ENCODE measurements around the gene ZNF335.
"Not testable (repeated sequence)": the region's sequence is repeated elsewhere in the genome, so short reads cannot be mapped to it uniquely, and the experiment has no call there.

The ZNF335 gene

DNA sequence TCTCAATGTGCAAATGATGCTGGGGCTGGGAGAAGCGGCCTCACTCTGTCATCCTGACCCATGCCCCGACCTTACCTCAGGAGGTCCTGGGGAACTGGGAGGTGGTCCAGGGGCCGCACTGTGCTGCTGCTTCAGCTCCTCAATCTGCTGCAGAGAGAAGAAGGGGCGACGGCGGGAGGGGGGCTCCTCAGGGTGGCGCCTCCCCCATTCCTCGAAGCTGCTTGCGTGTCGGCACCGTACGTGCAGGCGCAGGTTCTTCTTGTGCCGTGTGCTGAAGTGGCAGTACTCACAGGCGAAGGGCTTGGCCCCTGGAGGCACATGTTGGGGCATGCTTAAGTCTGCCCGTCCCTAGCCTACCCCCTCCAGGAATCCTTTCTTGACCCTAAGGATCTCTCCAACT is 12.9 kb downstream of the ZNF335 start:
- Mint-ChIP-seq H3K4me1 (no peaks in the 10 kb centered on the region), H3K27me3 (ENCODE audit: low read depth, poor library complexity) (no peaks in the 10 kb centered on the region), H3K36me3 (ENCODE audit: low read depth) (peaks cover 45% of the 10 kb centered on the region), H3K4me3 (no peak overlapping the region), H3K27ac (no peak overlapping the region), H3K9me3 (no peaks in the 10 kb centered on the region)
- DNase-seq, result no peak
- TF ChIP-seq, protein P1, sequence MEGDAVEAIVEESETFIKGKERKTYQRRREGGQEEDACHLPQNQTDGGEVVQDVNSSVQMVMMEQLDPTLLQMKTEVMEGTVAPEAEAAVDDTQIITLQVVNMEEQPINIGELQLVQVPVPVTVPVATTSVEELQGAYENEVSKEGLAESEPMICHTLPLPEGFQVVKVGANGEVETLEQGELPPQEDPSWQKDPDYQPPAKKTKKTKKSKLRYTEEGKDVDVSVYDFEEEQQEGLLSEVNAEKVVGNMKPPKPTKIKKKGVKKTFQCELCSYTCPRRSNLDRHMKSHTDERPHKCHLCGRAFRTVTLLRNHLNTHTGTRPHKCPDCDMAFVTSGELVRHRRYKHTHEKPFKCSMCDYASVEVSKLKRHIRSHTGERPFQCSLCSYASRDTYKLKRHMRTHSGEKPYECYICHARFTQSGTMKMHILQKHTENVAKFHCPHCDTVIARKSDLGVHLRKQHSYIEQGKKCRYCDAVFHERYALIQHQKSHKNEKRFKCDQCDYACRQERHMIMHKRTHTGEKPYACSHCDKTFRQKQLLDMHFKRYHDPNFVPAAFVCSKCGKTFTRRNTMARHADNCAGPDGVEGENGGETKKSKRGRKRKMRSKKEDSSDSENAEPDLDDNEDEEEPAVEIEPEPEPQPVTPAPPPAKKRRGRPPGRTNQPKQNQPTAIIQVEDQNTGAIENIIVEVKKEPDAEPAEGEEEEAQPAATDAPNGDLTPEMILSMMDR (IDR thresholded peaks at IDR 0.05), result no peak

DNA sequence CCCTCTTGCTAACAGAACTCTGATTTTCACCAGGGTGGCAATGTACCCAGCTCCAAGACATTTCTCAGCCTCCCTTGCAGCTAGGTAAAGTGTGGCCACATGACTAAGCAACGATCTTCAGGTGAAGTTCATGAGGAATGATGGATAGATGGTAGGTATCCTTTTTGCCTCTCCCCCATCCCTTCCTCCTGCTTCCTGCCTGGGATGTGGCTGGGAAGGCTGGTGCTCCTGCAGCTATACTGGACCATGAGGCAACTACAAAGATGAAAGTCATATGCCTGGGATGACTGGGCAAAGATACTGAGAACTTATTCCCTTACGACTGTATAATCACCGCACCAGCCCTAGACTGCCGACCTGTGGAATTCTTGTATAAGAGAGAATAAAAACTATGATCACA is 13.4 kb downstream of the ZNF335 start:
- no peak for DNase-seq
- no peak overlapping the region for H3K4me3 Mint-ChIP-seq
- TF ChIP-seq, protein P1 (IDR thresholded peaks at IDR 0.05), result no peak
- H3K36me3 Mint-ChIP-seq (ENCODE audit: low read depth), result peaks cover 50% of the 10 kb centered on the region
- no peak overlapping the region for H3K27ac Mint-ChIP-seq
- H3K4me1 Mint-ChIP-seq, result no peaks in the 10 kb centered on the region
- H3K27me3 Mint-ChIP-seq (ENCODE audit: low read depth, poor library complexity), result no peaks in the 10 kb centered on the region
- H3K9me3 Mint-ChIP-seq, result no peaks in the 10 kb centered on the region

DNA sequence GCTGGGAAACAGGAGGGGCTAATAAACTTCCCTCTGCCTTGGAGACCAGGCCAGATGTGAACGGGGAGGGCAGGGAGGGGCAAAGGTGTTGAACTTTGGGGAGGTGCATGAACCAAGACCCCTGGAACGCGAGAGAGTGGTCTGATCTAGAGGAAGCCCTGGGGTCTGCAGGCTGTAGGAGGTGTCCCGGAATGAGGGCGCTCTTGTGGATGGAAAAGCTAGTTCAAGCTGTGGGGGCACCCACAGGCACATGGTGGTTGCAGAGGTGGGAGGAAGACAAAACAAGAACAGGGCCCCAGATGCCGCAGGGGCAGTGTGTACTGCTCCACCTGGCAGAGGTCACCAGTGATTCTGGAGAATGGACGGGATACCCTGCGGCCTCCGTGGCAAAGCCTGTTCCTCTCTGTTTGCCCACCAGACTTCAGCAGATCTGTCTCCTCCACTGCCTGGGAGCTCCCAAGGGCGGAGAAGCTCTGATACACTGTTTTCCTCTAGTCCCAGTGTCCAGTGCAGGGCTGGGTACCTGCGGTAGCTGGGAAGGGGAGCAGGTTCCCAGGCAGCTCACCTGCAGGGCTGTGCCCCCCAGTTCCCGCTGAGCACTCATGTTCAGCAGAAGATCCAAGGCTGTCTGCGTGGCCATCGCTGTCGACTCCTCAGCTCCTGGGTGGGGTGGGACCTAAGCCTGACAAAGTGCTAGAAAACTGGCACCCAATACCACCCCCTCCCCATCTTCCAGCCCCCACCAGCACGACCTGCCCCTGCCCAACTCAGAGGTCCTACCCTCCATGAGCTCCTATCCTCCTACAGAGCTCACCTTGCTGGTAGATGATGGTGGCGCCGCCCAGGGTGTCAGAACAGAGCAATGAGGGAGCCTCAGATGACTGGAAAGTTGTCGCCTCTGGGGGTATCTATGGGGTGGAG is 14.7 kb downstream of the ZNF335 start:
- Mint-ChIP-seq H3K36me3 (ENCODE audit: low read depth) (peaks cover 46% of the 10 kb centered on the region), H3K4me3 (no peak overlapping the region), H3K27ac (no peak overlapping the region)

DNA sequence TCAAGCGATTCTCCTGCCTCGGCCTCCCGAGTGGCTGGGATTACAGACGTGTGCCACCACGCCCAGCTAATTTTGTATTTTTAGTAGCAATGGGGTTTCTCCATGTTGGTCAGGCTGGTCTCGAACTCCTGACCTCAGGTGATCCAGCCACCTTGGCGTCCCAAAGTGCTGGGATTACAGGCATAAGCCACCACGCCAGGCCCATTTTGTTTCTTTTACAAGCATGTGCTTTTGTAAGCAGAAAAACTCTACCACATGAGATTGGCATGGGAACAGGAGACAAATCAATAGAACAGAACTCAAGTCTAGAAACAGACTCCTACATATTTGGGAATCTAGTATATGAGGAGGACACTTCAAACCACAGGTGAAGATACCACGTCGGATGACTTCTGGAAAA is 15.7 kb downstream of the ZNF335 start:
- H3K9me3 Mint-ChIP-seq; H3K4me3 Mint-ChIP-seq; H3K27ac Mint-ChIP-seq; H3K27me3 Mint-ChIP-seq (ENCODE audit: low read depth, poor library complexity); DNase-seq; H3K4me1 Mint-ChIP-seq: not testable (repeated sequence)
- H3K36me3 Mint-ChIP-seq (ENCODE audit: low read depth), result peaks cover 52% of the 10 kb centered on the region

More for the DNA sequence above, 14.7 kb downstream of the ZNF335 start:
- no peaks in the 10 kb centered on the region for H3K27me3 Mint-ChIP-seq (ENCODE audit: low read depth, poor library complexity)
- DNase-seq, result no peak
- no peaks in the 10 kb centered on the region for H3K4me1 Mint-ChIP-seq
- TF ChIP-seq, protein P1 (IDR thresholded peaks at IDR 0.05), result no peak
- H3K9me3 Mint-ChIP-seq, result no peaks in the 10 kb centered on the region

DNA sequence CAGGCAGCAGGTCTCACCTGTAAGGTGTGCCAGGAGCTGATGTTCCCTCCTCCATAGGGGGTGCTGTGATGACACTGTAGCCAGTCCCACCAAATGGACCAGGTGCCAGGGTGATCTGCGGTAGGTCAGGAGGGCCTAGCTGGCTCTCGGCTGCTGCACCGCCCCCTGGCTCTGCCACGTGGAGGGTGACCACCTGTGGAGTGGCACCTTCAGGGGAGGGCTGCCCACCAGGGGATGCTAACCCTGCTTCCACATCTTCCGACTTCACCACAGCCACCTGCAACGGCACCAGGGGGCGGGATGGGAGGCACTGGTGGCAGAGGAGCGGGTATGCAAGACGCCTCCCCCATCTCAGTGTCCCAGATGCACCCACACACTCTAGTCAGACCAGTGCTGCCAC is 18.3 kb downstream of the ZNF335 start:
- Mint-ChIP-seq H3K27ac (no peak overlapping the region), H3K27me3 (ENCODE audit: low read depth, poor library complexity) (no peaks in the 10 kb centered on the region), H3K9me3 (no peaks in the 10 kb centered on the region), H3K4me1 (no peaks in the 10 kb centered on the region), H3K4me3 (no peak overlapping the region), H3K36me3 (ENCODE audit: low read depth) (peaks cover 36% of the 10 kb centered on the region)
- DNase-seq, result no peak
- TF ChIP-seq, protein P1 (IDR thresholded peaks at IDR 0.05), result no peak

DNA sequence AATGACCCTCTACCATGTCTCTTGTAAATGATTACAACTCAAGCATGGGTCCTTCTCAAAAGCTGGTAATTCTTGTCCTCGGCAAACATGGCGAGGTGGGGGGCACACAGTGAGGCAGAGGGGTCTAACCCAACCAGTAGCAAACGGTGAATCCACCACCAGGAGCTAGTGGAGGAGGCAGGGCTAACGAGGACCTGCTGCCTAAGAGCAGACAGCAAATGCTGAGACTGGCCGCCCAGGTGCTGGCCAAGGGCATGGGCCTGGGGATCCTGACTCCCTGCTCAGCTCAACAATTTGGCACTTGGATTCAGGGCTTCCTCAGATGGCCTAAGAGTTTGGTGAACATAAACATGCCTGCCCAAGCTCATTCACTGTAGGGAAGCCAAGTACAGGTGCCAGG is 19.1 kb downstream of the ZNF335 start:
- H3K36me3 Mint-ChIP-seq (ENCODE audit: low read depth), result peaks cover 30% of the 10 kb centered on the region

More for the DNA sequence above, 19.1 kb downstream of the ZNF335 start:
- DNase-seq, result no peak
- Mint-ChIP-seq H3K27ac (no peak overlapping the region), H3K4me3 (no peak overlapping the region), H3K4me1 (no peaks in the 10 kb centered on the region), H3K27me3 (ENCODE audit: low read depth, poor library complexity) (no peaks in the 10 kb centered on the region), H3K9me3 (no peaks in the 10 kb centered on the region)
- TF ChIP-seq, protein P1 (IDR thresholded peaks at IDR 0.05), result no peak
